ENCODE data around the gene MS4A10. TPM values are rescaled to one million over a fixed set of nuclear protein-coding genes. Genes with fewer than 3 reads are reported as not detected.

The MS4A10 gene
- total RNA-seq, 2 donors from 2014 or later = not detected

DNA sequence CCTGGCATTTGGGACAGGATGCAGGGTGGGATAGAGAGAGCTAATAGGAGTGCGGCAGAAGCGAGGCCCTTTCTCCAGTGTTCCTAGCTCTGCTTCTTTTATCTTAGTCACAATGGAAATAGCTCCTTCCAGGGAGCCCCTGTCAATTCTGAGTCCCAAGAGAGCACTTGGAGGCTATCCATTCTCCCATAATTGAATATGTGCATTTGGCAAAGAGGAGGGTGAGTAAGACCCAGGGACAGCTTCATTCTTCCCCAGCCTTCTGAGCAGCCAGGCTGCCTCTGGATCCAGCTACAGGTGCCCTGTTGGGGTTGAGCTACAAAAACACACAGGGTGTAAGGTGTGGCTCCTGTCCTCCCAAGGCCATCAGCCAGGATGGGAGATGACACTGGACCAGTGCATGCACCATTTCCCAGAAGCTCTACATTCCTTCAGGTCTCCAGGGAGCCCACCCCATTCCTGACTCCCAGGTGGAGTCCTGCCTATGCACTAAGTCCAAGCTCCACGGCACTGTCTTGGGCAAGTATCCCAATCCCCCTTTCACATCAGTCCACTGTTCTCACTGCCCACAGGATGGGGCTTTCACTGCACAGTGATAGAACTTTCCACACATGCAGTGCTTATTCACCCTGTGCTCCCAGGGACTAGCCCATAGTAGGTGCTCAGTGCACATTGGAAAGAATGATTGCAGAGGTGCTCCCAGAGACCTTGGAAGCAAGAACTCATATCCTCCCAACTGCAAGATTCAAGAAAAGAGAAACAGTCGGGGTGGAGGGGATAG is 6.2 kb downstream of the MS4A10 start:
- Histone ChIP-seq H3K27ac (no peak overlapping the region), H3K4me3 (no peak overlapping the region), H3K4me1 (no peaks in the 10 kb centered on the region), H3K36me3 (replicated peaks in 1 of 2; ENCODE audit: insufficient read depth in 1 of 2, low read depth in 2 of 2) (no peaks in the 10 kb centered on the region), H3K27me3 (no peaks in the 10 kb centered on the region), H3K9me3 (no peaks in the 10 kb centered on the region)
- ATAC-seq (no peak), DNase-seq (no peak)
- no peak for TF ChIP-seq POLR2A (IDR thresholded peaks at IDR 0.05)
- TF ChIP-seq, protein P1, sequence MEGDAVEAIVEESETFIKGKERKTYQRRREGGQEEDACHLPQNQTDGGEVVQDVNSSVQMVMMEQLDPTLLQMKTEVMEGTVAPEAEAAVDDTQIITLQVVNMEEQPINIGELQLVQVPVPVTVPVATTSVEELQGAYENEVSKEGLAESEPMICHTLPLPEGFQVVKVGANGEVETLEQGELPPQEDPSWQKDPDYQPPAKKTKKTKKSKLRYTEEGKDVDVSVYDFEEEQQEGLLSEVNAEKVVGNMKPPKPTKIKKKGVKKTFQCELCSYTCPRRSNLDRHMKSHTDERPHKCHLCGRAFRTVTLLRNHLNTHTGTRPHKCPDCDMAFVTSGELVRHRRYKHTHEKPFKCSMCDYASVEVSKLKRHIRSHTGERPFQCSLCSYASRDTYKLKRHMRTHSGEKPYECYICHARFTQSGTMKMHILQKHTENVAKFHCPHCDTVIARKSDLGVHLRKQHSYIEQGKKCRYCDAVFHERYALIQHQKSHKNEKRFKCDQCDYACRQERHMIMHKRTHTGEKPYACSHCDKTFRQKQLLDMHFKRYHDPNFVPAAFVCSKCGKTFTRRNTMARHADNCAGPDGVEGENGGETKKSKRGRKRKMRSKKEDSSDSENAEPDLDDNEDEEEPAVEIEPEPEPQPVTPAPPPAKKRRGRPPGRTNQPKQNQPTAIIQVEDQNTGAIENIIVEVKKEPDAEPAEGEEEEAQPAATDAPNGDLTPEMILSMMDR (IDR thresholded peaks at IDR 0.05) = no peak
- intact Hi-C loops (cut with DNase I) = no loop called here
- 74 to 88% methylated on average over 4 of the region's 4 CpGs for WGBS, 2 donors

DNA sequence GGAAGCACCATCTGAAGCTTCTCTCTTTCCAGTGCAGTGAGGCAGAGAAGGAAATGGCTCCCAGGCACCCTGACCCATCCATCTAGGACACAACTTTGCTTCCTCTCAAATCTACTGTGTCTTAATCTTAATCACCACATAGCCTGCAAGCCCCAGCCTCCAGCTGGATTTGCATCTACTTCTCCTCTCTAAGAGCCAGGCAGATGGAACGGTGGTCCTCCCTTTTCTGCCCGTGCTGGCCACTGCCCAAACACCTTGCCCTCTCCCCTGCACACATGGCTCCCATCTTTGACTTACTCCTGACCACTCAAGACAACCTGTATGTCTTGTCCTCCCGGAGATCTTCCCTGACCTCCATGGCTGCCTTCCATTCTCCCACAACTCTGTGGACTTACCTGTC is 7.4 kb downstream of the MS4A10 start:
- Histone ChIP-seq H3K27me3 (no peaks in the 10 kb centered on the region), H3K36me3 (replicated peaks in 1 of 2; ENCODE audit: insufficient read depth in 1 of 2, low read depth in 2 of 2) (no peaks in the 10 kb centered on the region), H3K9me3 (no peaks in the 10 kb centered on the region), H3K27ac (no peak overlapping the region), H3K4me1 (no peaks in the 10 kb centered on the region), H3K4me3 (no peak overlapping the region)
- TF ChIP-seq POLR2A (IDR thresholded peaks at IDR 0.05) = no peak
- TF ChIP-seq, protein P1 (IDR thresholded peaks at IDR 0.05) = no peak
- intact Hi-C loops (cut with DNase I) = no loop called here
- WGBS, 2 donors = 64 to 71% methylated on average over 3 of the region's 3 CpGs
- ATAC-seq (no peak), DNase-seq (no peak)

DNA sequence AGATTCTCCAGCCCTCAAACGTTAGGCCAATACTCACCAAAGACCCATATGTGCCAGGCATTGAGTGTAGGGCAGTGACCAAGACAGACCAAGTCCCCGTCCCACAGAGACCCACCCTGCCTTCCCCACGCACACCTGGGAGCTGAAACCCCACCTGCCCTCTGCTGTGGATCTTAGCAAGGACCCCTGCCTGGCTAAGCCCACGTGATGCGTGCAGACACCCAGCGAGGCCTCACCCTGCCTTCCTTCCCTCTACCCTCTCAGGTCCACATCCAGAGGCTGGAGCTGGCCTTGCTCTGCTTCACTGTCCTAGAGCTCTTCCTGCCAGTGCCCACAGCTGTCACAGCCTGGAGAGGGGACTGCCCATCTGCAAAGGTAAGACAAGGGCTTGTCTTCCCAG is 10.2 kb downstream of the MS4A10 start:
- intact Hi-C loops (cut with DNase I) = no loop called here
- no peaks in the 10 kb centered on the region for H3K36me3 ChIP-seq (replicated peaks in 1 of 2; ENCODE audit: insufficient read depth in 1 of 2, low read depth in 2 of 2)
- no peaks in the 10 kb centered on the region for H3K4me1 ChIP-seq
- H3K27ac ChIP-seq = no peak overlapping the region
- no peak overlapping the region for H3K4me3 ChIP-seq
- TF ChIP-seq POLR2A (IDR thresholded peaks at IDR 0.05) = no peak
- TF ChIP-seq, protein P1 (IDR thresholded peaks at IDR 0.05) = no peak
- no peak for ATAC-seq
- 70 to 71% methylated on average over 5 to 6 of the region's 6 CpGs for WGBS, 2 donors
- H3K9me3 ChIP-seq = no peaks in the 10 kb centered on the region
- no peak for DNase-seq
- no peaks in the 10 kb centered on the region for H3K27me3 ChIP-seq

DNA sequence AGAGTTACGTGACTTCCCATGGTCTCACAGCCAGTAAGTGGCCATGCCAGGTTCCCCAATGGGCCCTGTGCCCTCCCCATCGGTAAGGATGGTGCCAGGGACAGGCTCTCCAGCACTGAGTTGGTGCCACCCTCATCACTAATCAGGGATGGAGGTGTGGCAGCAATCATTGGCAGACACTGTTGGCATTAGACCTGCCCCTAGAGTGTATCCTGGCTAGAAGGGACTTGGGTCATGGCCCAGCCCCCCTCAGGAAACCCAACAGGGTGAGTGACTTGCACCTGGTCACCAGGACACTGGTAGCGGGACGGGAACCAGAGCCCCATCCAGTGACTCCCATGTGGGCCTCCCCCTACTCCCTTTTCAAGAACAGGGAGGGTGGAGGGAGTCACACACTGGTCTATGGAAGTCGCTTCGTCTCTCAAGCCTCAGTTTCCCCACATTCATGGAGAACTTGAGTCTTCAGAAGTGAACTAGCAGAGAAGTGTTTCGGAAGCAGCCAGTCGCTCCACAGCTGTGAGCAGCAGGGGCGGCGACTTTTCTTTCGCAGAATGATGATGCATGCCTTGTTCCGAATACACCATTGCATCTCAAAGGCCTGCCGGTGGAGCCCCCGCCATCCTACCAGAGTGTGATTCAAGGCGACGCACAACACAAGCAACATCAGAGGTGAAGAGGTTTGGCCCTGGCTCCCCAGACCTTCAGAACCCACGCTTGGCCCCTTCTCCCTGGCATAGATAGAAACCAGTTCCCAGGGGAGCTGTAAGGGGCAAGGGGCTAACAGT is 12.9 kb downstream of the MS4A10 start:
- TF ChIP-seq POLR2A (IDR thresholded peaks at IDR 0.05) = no peak
- TF ChIP-seq, protein P1 (IDR thresholded peaks at IDR 0.05) = no peak
- intact Hi-C loops (cut with DNase I) = no loop called here
- H3K4me3 ChIP-seq = no peak overlapping the region
- ATAC-seq (no peak), DNase-seq (no peak)
- H3K9me3 ChIP-seq = no peaks in the 10 kb centered on the region
- H3K27ac ChIP-seq = no peak overlapping the region
- H3K4me1 ChIP-seq = no peaks in the 10 kb centered on the region
- WGBS, 2 donors = 79 to 83% methylated on average over 13 to 17 of the region's 17 CpGs
- no peaks in the 10 kb centered on the region for H3K27me3 ChIP-seq
- H3K36me3 ChIP-seq (replicated peaks in 1 of 2; ENCODE audit: insufficient read depth in 1 of 2, low read depth in 2 of 2) = no peaks in the 10 kb centered on the region

All from body of pancreas (tissue), 4 donors.